ENCODE data around the gene TBC1D14.

The TBC1D14 gene

DNA sequence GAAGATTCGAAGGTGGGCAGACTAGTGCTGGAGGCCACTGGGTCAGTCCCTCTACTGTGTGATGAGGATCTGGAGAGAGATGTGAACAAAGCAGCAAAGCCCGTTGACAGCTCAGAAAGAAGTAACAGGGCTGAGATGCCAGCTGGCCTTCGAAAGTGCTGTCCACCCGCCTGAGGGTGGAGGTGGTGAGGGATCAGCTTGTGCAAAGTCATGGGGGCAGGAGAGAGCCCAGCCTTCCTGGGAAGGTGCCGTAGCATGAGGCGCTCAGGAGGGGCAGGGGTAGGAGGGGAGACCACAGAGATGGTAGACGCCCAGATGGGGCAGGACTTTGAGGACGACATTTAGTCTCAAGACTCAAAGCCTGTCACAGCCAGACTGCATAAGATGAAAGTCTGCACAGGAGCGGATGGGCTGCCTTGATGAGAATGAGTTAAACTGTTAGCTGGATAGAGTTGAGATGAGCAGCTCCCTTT lies 19.7 kb downstream of the TBC1D14 start:
- DNase-seq (ENCODE audit: low read depth in 2 of 2) = no peak

- no peak for DNase-seq (ENCODE audit: low read depth in 2 of 2)
Measured at GRCh38 chr4:6929812-6930464, 20.3 kb downstream of the TBC1D14 start.

DNA sequence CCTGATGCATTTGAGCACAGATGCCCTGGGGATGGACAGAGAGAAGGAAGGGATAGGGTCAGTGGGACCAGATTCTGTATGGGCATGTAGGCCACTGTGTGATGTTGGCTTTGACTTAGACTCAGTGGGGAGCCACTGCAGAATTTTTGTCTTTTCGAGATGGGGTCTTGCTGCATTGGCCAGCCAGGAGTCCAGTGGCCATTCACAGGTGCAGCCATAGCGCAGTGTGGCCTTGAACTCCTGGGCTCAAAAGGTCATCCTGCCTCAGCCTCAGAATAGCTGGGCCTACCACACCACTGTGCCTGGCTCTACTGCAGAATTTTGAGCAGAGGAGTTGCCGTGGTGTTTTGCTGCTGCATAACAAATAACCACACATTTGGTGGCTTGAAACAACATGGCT lies 22.8 kb downstream of the TBC1D14 start:
- DNase-seq (ENCODE audit: low read depth in 2 of 2) = no peak

GRCh38 chr4:6932918-6933317 lies 23.3 kb downstream of the TBC1D14 start:
- DNase-seq (ENCODE audit: low read depth in 2 of 2) = no peak

GRCh38 chr4:6933691-6934430 lies 24.2 kb downstream of the TBC1D14 start:
- DNase-seq (ENCODE audit: low read depth in 2 of 2) = no peak

DNA sequence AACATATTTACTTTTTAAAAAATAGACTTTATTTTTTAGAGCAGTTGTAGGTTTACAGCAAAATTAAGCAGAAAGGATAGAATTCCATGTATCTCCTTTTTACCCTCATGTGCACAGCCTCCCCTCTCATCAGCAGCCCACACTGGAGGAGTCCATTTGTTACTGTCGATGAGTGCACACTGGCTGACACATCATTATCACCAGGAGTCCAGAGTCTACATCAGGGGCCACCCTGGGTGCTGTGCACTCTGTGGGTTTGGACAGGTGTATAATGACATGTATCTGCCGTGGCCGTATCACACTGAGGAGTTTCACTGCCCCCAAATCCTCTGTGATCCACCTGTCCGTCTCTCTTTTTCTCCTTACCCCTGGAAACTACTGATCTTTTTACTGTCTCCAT lies 26.3 kb downstream of the TBC1D14 start:
- DNase-seq (ENCODE audit: low read depth in 2 of 2) = no peak

DNA sequence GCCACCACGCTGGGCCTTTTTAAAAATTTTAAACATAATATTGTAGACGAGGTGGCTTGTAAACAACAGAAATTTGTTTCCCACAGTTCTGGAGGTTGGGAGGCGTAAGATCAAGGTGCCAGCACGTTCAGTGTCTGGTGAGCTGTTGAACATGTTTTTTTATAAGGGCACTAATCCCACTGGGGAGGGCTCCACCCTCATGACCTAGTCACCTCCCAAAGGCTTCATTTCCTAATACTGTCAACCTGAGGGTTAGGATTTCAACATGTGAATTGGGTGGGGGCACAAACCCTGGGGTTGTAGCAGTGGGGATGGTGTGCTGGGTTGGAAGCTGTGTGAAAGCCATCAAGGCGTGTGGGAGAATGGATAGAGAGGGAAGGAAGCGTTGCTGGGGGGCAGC lies 27.6 kb downstream of the TBC1D14 start:
- no peak for DNase-seq (ENCODE audit: low read depth in 2 of 2)

DNA sequence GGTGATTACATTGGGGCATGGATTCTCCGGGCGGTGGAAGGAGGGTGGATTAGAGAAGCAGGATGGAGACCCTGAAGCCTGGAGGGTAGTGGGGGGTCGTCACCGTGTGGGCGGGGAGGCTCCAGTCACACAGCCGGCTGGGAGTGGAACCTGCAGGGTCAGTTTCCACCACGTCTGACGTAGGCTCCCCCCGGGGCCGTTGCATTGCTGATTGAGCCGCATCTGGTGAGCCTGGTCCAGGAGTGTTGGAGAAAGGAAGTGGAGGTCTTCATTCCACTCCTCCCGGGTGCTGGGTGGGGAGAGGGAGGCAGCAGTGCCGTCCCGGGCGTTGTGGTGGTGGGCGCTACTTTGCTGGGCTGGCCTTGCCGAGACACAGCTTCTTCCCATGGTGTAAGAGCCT lies 28.1 kb downstream of the TBC1D14 start:
- no peak for DNase-seq (ENCODE audit: low read depth in 2 of 2)

DNA sequence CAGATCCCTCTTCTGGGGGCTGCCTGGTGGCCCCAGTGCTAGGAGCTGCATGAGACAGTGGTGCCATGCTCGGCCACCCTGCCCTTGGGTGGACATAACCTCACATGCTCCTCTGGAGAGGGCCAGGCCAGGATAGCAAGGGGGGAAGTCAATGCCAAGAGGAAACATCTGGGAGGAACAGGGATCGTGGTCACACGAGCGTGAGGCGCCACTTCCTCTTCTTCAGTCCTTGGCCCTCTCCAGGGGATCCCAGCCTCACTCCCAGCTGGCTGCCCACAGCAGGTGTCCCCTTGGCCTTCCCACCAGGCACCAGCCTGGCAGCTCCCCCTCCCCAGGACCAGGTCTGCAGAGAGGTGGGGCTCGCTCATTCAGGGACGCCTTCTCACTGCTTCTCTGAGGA lies 28.6 kb downstream of the TBC1D14 start:
- no peak for DNase-seq (ENCODE audit: low read depth in 2 of 2)

- DNase-seq (ENCODE audit: low read depth in 2 of 2) = no peak
Measured at GRCh38 chr4:6938647-6939271, 29.1 kb downstream of the TBC1D14 start.

- DNase-seq (ENCODE audit: low read depth in 2 of 2) = no peak
Measured at GRCh38 chr4:6939761-6940743, 30.4 kb downstream of the TBC1D14 start.

GRCh38 chr4:6940744-6941137 lies 31.1 kb downstream of the TBC1D14 start:
- DNase-seq (ENCODE audit: low read depth in 2 of 2) = no peak

DNA sequence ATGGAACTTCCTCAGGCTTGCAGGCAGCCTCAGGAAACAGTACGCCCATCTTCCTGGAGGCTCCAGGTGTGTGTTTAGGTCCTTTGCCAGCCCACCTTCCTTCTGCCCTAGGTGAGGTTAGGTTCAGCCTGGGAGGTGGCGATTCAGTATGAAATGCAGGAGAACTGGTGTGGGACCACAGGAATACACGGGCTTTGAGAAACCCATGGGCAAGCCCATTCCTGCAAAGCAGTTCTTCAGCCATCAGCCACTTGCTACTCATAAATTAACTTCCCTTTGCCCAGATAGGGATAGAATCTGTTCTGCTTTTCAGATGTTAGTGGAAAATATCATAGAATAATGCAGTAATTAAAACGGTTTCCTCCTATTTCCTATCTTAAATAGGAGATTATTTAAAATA lies 32.2 kb downstream of the TBC1D14 start:
- no peak for DNase-seq (ENCODE audit: low read depth in 2 of 2)

DNA sequence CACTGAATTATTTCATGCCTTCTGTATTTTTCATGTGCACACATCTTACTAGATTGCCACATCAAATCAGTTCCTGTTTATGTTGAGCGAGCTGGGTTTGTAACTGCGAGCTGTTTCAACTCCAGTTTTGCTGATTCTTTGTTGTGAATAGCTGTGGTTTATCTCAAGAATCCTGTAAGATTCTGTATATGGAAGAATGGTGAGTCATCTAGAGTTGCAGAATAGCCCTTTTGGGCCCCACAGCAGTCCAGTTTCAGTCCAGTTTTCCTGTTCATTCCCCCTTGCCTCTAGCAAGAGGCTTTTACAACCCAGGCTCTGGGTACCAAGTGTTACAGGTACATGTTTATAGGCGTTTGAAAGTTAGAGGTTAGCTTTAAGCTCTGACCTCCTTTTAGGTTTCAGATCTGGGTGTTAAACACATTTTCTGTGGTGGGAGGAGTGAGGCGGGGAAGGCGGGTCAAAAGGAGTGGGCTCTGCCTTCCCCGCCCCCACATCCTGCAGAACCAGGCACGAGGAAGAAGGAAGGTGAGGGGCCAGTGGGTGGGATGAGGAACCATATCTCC lies 32.7 kb downstream of the TBC1D14 start:
- DNase-seq (ENCODE audit: low read depth in 2 of 2) = no peak

GRCh38 chr4:6943012-6943884 lies 33.6 kb downstream of the TBC1D14 start:
- DNase-seq (ENCODE audit: low read depth in 2 of 2) = no peak

DNA sequence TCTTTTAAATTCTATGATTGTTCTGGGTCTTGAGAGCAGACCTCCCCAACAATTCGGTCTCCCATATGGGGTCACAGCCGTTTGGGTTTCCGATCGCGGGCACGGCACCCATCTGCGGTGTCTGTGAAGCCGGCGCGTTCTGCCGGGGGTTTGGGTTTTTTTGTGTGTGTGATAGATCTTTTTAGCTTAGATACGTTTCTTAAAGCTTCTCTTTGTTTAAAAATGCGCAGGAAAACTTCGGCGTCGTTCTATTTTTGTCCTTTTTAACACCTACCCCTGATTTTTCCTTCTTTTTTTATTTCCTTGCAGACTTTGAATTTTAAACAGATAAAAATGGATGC lies 34.2 kb downstream of the TBC1D14 start:
- no peak for DNase-seq (ENCODE audit: low read depth in 2 of 2)

GRCh38 chr4:6944301-6945051 lies 34.9 kb downstream of the TBC1D14 start:
- DNase-seq (ENCODE audit: low read depth in 2 of 2) = no peak

DNA sequence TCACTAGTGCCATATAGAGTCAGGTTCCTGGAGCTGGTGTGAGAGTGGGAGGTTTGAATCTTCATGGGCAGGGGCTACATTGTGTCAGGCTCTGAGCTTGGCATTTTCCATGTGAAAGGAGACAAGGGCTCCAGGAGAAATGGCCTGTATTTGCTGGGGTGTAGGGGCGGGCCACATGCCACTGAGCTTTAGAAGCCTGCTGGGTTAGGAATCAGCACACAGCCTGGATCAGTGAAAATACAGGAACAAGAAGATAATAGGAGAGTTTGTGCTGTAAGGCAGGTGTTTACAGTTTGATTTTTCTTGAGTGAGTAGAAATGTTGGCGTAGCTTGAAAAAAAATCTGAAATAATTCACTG lies 35.4 kb downstream of the TBC1D14 start:
- DNase-seq (ENCODE audit: low read depth in 2 of 2) = no peak

- no peak for DNase-seq (ENCODE audit: low read depth in 2 of 2)
Measured at GRCh38 chr4:6946497-6946896, 36.9 kb downstream of the TBC1D14 start.

- DNase-seq (ENCODE audit: low read depth in 2 of 2) = no peak
Measured at GRCh38 chr4:6948134-6948460, 38.5 kb downstream of the TBC1D14 start.
